ENCODE results near the gene ZIM2.

Gene ZIM2

GRCh38 chr19:56842412-56842811 lies 1.9 kb upstream of the ZIM2 start:
- H3K4me1 Mint-ChIP-seq, result no peaks in the 10 kb centered on the region
- H3K27me3 Mint-ChIP-seq (ENCODE audit: low read depth), result no peaks in the 10 kb centered on the region
- H3K4me3 Mint-ChIP-seq, result no peak overlapping the region
- H3K36me3 Mint-ChIP-seq (ENCODE audit: low read depth), result no peaks in the 10 kb centered on the region
- no peak for TF ChIP-seq CTCF (IDR thresholded peaks at IDR 0.05; ENCODE audit: unreplicated experiment in 3 of 3)
- no peak overlapping the region for H3K27ac Mint-ChIP-seq
- H3K9me3 Mint-ChIP-seq, result peaks cover 36% of the 10 kb centered on the region

GRCh38 chr19:56841193-56841543 lies 642 bp upstream of the ZIM2 start:
- Mint-ChIP-seq H3K36me3 (ENCODE audit: low read depth) (no peaks in the 10 kb centered on the region), H3K27me3 (ENCODE audit: low read depth) (no peaks in the 10 kb centered on the region), H3K27ac (no peak overlapping the region), H3K9me3 (peaks cover 36% of the 10 kb centered on the region), H3K4me1 (no peaks in the 10 kb centered on the region), H3K4me3 (no peak overlapping the region)
- TF ChIP-seq CTCF (IDR thresholded peaks at IDR 0.05; ENCODE audit: unreplicated experiment in 3 of 3), result no peak

GRCh38 chr19:56839652-56840450 lies 675 bp downstream of the ZIM2 start:
- no peak for TF ChIP-seq CTCF (IDR thresholded peaks at IDR 0.05; ENCODE audit: unreplicated experiment in 3 of 3)
- Mint-ChIP-seq H3K4me3 (no peak overlapping the region), H3K36me3 (ENCODE audit: low read depth) (peaks cover 7% of the 10 kb centered on the region), H3K9me3 (peaks cover 42% of the 10 kb centered on the region), H3K27me3 (ENCODE audit: low read depth) (no peaks in the 10 kb centered on the region), H3K4me1 (peaks cover 5% of the 10 kb centered on the region), H3K27ac (no peak overlapping the region)

GRCh38 chr19:56838909-56839651 lies 1.4 kb downstream of the ZIM2 start:
- peaks cover 7% of the 10 kb centered on the region for H3K36me3 Mint-ChIP-seq (ENCODE audit: low read depth)
- H3K27ac Mint-ChIP-seq, result no peak overlapping the region
- no peaks in the 10 kb centered on the region for H3K27me3 Mint-ChIP-seq (ENCODE audit: low read depth)
- no peak overlapping the region for H3K4me3 Mint-ChIP-seq
- H3K4me1 Mint-ChIP-seq, result peaks cover 5% of the 10 kb centered on the region
- H3K9me3 Mint-ChIP-seq, result peaks cover 48% of the 10 kb centered on the region
- TF ChIP-seq CTCF (IDR thresholded peaks at IDR 0.05; ENCODE audit: unreplicated experiment in 3 of 3), result no peak

GRCh38 chr19:56838024-56838908 lies 2.3 kb downstream of the ZIM2 start:
- Mint-ChIP-seq H3K4me3 (no peak overlapping the region), H3K4me1 (peaks cover 5% of the 10 kb centered on the region), H3K9me3 (peaks cover 55% of the 10 kb centered on the region), H3K36me3 (ENCODE audit: low read depth) (peaks cover 7% of the 10 kb centered on the region), H3K27me3 (ENCODE audit: low read depth) (no peaks in the 10 kb centered on the region), H3K27ac (no peak overlapping the region)
- TF ChIP-seq CTCF (IDR thresholded peaks at IDR 0.05; ENCODE audit: unreplicated experiment in 3 of 3), result no peak

Measured in nephron (organoid).